ENCODE results near the gene UBE2E3.

The UBE2E3 gene

DNA sequence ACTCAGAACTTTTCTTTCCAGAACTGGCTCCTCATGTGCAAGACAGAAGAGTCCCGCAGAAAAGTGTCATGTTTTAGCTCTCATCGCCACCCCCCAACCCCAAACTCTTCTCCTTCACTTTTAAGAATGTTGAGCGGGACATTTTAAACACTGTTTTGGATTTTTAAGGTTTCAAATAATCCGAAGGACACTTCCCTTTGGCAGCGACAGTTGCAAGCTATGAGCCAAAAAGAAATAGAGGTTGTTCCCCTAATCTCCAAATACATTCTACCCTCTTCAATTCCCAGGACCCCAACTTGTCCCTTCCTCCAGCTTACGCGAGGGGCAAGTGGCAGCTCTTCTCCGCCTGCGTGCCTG, 678 bp upstream of the UBE2E3 start:
- no peak for DNase-seq

DNA sequence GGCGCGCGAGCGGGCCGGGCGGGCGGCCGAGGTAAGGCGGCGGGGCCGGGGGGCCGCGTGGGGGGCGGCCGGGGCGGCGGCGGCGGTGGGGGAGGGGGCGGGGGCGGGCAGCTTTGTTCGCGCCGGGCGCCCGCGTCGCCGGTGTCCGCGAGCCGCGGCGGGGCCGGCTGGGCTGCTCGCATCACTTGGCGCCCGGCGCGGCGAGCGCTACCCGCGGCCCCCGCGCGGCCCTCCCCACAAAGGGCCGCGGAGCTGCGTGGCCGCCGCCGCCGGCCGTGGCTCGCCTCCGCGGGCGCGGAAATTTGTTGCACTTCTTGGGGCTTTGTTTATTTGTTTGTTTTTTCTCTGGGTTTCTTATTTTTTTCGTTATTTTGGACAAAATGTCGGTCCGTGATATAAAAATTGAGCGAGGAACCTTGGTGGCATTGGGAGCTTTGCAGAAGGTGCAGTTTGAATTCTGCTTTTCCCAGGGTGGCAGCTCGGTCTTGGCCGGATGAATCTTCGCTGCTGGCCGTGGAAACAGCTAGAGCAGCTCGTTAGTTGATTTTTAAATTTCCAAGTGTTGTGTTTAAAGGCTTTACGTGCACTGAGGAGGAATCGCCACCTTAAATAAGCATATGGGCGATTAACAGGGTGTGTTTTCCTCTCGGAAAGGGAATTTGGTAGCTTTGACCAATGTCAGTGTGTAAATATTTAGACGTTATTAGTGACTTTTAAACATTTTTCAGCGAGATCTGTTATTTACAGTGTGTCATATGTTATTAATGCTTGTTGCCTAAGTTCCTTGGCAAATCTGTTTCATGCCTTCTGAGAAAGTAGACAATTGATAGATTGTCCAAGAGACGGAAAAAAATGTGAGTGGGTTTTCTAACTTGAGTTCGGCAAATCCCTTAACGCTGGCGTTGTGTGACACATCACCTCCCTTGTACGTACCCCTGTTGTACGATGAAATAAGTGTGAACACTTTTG, 822 bp downstream of the UBE2E3 start:
- DNase-seq = peak; percentile 72

DNA sequence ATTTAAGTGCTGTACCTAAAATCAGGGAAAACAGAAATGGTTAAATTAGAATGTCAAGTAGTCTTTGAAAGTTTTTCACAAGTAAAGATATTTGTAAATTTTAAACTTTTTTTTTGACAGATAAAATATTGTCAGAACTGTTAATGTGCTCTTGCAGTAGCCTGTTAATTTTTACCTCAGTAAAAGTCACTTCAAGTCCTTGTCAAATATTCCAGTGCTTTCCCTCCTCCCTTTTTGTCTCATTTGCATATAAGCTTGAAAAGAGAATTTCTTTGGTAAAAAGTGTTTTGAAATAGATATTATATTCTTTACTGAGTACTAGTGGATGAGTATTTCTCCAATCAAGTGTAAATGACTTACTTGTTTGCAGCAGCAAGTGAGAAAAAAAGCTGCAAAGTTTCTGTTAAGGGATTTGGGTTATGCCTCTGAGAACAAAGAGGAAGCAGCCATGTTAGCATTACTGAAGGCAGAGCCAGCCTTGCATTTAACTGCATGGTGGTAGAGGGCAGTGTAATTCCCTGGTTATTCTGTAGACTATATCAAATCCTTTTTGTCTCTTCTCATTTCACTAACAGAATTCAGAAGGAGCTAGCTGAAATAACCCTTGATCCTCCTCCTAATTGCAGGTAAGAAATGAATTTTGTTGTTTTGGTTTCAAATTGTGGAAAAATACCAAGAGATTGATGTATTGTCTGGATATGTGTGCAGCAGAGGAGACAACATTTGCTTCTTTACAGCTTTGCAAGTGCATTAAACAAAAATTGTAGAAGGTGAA, 3.2 kb downstream of the UBE2E3 start:
- no peak for DNase-seq

DNA sequence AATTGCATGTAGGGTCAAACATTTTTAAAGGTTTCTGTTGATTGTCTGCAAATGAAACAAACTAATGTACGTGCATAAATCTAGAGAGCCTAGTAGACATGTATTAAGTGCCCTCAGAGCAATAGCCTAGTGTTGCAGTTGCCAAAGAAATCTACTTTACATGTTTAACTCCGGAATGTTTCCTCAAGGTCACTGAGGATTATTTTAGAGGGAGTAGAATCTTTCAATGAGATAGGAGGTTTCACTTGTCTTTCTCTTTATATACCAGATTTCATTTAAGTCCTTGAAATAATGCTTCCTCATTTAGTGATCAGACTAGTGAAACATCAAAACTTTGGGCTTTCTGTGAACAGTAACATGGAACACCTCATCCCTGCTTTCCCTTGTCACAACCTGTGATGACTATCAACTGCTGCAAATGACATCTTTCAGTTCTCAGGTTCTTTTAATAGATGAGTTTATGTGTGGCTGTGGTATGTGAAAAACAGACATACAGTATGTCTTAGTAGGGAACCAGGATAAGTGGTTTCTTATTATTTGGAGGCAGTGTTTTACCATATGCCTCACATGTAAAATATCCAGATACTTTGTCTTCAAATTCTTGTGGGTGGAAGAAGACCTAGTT, 5.5 kb downstream of the UBE2E3 start:
- DNase-seq = no peak

DNA sequence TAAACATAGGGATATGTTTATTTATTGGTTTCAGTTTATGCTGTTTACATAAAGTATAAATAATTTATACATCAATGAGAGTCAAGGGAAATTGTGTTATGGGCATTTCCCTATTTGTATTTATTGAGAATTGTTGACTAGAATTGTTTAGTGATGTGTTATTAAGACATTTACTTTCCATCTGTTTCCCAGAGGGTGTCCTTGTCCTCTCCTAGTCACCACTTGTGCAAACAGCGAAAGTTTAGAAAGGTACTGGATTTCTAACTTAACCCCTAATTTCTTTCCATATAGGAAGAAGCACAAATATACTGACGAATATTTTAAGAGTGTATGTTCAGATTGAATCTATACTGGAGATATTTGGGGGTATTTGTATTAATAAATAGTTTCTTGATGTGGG, 6.7 kb downstream of the UBE2E3 start:
- DNase-seq = no peak

DNA sequence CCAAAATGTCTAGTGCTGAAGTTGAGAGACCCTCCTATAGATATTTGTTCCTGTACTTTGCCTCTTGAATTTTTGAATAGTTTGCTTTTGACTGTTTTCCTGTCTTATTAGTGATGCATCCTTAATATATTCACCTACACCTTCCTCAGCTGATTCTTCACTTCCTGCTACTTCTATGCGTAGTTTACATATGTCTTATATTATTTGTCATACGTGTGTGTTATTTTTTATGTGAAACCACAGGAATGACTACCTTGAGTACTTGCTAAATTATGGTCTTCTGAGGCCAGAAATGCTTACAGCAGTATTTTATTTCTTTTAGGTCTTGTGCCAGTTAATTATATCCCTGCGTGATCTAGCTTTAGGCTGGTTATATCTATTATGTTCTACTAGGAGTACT, 9.9 kb downstream of the UBE2E3 start:
- no peak for DNase-seq

DNA sequence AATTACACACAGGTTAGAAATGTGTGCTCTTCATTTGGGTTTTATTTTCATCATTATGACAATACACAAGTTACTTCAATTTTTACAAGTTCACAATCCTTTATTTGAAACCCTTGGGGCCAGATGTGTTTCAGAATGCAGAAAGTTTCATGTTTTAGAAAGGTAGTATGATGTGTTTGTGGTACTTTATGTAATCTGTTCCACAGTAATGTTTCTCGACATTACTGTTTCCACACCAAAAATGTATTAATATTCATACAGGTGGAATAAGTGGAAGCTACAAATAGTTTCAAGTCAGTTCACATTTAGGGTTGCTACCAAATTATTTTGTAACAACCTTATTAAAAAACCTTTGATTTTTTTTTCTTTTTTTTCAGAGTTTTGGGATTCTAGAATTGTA, 10.4 kb downstream of the UBE2E3 start:
- no peak for DNase-seq

DNA sequence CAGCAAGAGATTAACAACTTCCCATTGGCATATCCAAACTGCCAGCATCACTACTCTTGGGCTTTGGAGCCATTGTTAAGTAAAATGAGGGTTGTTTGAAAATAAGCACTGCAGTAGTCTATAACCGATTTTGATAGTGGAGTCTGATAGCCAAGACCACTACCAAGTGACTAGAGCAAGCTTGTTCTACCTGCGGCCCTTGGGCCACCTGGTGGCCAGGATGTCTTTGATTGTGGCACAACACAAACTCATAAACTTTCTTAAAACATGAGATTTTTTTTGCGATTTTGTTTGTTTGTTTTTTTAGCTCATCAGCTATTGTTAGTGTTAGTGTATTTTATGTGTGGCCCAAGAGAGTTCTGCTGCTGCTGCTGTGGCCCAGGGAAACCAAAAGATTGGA, 11.0 kb downstream of the UBE2E3 start:
- DNase-seq = no peak

DNA sequence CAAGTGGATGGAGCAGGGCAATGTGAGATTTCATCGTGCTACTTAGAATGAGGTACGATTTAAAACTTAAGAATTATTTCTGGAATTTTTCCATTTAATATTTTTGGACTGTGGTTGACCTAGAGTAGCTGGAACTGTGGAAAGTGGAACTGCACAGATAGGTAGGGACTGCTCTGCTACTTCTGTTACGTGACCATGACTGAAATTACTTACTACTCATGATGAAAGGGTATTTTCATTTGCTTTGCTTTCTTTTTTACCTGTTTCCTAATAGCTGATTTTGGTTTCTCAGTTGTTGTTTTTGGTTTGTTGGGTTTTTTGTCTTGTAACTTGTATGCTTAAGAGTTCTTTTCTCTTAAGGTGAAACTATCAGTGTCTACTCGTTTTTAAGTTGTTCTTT, 11.4 kb downstream of the UBE2E3 start:
- DNase-seq = no peak

DNA sequence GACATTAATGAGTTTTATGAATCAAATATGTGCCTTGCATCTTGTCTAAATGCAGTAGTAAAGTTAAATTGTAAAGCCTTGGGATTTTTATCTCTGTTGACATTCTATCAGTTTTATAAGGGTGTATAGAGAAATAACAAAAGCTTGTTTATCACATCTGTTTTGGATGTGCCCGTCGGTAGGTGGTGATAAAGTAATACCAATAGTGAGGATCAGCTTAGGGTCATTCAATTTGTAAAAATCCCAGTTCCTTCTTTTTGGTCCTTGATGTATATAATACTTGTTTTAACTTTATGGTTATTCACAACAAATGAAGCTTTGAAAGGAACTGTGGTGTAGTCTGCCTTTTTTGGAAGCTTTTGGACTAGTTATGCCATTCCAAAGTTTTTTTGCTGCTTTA, 12.6 kb downstream of the UBE2E3 start:
- no peak for DNase-seq

DNA sequence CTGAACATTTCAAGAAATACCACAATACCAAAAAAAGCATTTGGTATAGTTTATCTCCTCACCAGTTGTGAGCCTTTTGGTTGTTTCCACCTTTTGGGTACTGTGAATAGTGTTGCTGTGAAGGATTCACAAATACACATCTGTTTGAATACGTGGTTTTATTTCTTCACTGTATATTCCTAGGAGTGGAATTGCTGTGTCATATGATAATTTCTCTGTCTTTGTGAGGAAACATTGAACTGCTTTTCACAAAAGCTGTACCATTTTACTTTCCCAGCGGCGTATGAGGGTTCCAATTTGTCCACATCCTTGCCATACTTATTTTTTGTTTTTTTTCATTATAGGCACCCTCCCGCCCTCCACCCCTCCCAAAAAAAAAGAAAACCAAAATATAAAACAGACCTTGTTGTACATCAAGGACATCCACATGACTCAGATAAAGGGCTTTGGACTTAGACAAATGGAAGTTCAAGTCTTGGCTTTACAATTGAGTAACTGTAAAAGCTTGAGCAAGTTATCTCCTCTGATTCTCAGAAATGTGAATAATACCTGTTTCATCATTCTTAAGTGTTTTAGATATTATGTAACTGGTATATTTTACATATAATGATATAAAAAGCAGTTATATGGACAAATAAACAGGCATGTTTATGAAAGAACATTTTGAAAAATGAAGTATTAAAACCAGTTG, 19.0 kb downstream of the UBE2E3 start:
- no peak for DNase-seq

DNA sequence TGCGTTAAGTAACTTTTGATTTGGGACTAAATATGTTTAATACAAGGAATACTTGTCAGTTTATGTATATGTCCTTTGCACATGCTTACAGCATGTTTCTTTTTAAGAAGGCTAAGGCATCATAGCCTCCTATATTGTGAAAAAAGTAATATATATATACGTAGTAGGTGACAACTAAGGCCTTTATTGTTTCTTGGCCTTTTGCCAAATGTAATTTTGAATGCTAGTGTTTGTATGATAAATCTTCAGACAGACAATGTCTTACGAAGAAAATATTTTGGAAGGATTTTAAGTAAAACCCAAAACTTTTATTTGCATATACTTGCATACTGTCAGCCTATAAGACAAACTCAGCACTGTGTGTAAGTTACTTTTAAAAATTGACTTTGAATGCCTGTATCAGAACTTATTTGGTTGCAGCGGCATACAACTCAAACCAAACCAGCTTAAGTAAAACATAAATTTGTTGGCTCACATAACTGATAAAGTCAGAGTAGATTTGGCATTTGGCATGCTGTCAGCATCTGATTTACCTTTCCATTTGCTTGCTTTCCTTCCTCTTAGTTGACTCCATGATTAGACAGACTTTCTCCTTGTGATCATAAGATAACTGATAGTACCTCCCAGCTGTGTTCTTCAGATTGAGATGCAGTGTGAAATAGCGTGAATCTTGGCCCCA, 24.4 kb downstream of the UBE2E3 start:
- no peak for DNase-seq

DNA sequence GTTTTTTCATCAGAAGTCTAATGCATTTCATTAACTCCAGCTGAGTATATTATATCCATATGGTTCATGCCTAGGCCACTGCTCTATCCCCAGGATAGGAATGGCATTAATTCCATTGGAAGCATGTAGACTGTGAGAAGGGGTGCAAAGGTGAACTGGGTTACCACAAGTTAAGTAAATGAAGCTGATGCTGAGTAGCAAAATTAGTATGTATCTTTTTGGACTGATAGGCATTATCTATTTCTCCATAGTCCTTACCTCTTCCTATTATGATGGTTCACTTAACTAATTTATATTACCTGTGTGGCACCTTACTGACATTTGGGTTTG, 24.9 kb downstream of the UBE2E3 start:
- no peak for DNase-seq

DNA sequence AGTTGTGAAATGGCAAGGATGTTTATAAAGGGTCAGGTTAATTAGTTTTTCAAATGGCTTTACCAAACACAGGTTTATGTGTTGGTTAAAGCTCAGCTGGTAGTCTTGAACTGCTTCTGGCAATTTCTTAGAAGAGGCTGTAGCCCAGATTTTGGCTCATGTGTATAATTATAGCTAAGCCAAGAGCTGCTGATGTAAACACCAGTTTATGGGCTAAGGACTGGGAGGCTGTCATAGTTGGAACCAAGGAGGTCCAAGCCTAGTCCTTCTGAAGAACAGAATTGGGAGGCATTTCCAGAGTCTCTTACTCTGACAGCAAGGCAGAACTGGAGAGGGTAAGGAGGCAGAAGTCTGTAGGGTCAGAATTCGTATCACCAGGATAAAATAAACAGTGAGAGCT, 25.4 kb downstream of the UBE2E3 start:
- no peak for DNase-seq

DNA sequence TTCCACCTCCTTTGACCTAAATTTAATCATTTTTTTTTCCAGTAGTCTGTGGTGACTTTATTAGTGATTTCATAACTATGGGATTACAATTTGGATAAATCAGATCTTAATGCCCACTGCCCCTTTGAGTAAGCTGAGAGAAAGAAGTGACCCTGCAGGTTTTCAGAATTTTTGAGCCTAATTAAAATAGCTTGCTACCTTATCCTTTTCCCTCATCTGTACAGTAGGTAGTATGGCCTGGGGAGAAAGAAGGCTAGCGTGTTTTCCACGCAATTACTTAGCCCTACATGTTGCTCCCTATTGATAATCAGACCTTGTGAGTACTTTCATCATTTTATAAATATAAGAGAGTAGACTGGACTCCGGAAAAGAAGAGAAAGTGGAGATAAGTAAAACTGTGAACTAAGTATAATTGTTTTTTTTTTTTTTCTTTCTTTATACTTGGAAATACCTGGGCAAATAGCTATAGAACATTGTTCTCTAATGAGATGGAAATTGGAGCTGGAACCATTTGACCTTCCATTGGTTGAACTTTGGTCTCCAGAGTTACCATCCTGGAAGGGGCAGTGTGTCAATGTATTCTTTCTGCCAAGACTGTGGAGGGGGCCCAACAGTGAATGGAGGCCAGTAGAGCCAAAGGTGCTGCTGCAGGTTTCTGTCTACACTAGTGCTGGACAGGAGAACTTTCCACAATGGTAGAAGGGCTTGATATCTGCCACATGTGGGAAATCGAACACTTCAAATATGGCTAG, 26.9 kb downstream of the UBE2E3 start:
- DNase-seq = no peak

DNA sequence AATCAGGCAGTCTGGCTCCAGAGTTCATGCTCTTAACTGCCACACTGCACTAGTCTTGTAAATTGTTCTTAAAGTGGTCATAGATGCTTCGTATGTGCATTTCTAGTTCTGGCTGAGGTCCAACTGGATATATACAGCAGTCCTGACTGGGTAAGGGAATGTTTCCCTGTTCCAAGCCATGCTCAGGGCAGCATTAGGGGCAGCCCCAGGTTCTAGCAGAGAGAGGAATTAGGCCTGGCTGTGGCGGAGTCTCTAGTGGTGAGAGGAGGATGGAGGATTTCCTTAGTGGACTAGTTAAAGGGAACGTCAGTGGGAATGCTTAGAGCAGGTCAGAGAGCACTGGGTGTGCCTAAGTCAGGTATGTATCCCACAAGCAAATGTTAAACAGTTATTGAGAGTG, 28.0 kb downstream of the UBE2E3 start:
- DNase-seq = no peak

DNA sequence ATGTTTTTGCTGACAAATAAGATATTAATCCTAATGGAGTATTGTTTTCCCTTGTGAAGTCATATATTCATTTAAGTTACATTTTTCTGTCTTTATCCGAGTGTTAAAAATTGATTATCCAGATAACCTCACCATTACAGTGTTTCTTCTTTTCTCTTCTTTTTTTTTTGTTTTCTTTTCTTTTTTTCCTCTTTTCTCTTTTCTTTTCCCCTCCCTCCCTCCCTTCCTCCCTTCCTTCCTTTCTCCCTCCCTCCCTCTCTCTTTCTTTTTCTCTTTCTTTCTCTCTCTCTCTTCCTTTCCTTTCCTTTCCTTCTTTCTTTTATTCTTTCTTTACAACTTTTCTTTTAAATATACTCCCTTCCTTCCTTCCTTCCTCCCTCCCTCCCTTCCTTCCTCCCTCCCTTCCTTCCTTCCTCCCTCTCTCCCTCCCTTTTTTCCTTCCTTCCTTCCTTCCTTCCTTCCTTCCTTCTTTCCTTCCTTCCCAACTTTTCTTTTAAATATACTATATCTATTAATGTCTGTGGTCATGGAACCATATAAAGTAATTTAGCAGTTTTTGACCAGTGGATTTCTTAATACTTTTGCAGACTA, 40.9 kb downstream of the UBE2E3 start:
- DNase-seq = no peak

DNA sequence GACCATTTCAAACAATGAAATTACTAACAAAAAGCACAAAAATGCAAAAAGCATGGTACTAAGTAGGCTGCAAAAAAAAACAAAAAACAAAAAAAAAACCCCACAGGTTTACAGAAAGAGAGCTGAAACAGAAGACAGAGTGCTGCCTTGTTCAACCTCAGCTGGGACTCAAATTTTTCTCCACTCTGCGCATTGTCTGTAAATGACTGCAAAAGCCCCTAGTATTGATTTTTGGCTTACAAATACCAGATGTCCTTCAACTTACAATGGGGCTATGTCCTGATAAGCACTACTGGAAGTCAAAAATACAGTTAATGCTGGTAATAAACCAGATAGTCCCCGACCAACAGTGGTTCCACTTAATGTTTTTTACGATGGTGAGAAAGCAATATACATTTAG, 42.2 kb downstream of the UBE2E3 start:
- DNase-seq = no peak

DNA sequence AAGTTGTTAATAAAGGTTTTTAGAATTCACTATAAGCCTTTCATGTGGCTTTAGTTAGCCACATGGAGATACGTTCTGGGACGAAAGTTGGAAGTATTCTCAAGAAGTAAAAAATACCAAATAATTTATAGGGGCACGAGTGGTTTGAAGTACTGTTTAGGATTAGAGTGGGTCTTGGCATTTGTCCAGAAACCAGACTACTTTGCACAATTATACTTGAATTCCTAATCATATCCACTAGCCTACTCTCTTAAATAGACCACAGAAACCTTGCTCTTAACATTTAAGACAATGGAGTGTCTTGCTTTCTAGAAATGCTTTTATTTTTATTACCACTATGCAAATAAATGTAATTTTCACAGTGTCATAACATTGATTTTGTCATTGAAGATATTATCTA, 44.6 kb downstream of the UBE2E3 start:
- no peak for DNase-seq

DNA sequence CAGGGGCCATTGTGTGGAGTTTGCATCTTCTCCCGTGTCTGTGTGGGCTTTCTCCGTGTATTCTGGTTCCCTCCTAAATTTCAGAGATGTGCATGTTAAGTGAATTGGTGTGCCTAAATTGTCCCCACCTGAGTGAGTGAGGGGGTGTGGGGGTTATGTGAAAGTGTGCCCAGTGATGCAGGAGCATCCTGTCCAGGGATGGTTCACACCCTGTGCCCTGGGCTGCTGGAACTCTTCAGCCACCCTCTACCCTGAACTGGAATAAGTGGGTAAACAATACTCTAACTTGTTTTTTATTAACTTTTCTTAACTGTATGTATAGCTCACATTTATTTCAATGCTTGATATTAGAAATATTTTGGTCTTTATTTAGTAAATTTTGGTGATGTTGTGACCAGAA, 56.0 kb downstream of the UBE2E3 start:
- DNase-seq = no peak

DNA sequence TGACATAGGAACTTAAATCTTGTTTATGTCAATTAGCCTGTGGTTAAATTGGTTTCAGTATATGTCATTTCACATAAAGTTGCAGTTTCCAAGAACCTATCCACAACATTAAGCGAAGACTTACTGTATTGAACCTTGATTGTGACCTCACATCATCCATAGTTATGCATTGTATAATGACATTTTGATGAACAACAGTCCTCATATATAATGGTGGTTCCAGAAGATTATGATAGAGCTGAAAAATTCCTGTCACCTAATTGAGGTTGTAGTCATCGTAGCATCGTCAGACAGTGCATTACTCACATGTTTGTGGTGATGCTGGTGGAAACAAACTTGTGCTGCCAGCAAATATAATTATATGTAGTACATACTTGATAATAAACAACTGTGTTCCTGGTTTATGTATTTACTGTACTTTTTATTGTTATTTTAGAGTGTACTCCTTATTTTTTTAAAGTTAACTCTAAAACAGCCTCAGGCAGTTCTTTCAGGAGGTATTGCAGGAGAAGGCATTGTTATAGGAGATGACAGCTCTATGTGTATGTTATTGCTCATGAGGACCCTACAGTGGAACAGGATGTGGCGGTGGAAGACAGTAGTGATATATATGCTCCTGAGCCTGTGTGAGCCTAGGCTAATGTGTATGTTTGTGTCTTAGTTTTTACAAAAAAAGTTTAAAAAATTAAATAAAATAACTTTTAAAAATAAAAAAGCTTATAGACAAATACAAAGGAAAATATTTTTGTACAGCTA, 56.6 kb downstream of the UBE2E3 start:
- no peak for DNase-seq

Measured in activated CD8-positive, alpha-beta memory T cell treated with anti-CD3 and anti-CD28 coated beads for 24 hours (primary cell).